SK-N-SH treated with all-trans-retinoic acid at 6 μM for 48 hours (cell line): ENCODE results near the gene BLOC1S1.

ENCODE experiments used
- ATAC-seq: fragments of 200-7000 bp; cut with Tn5 transposase; 3 replicates; pipeline ENCODE4 v1.9.1; 2020; ENCODE audit warnings: mild to moderate bottlenecking, moderate library complexity
- ARNTL ChIP-seq: fragments of 450-650 bp; formaldehyde crosslinking; IDR thresholded peaks from 2 replicates; pipeline ENCODE4 v1.5.0; 2020; ENCODE audit warnings: low read depth, mild to moderate bottlenecking, moderate library complexity, borderline replicate concordance
- BACH2 ChIP-seq: fragments of 250-450 bp; sonication (Bioruptor Pico); IDR thresholded peaks from 2 replicates; pipeline ENCODE4 v1.9.0; 2021; ENCODE audit warnings: mild to moderate bottlenecking, borderline replicate concordance
- CSDC2 ChIP-seq: fragments of 250-450 bp; sonication (Bioruptor Pico); IDR thresholded peaks from 2 replicates; pipeline ENCODE4 v1.5.0; 2020; ENCODE audit warnings: mild to moderate bottlenecking, moderate library complexity
- ESRRG ChIP-seq: fragments of 250-450 bp; sonication (Bioruptor Pico); IDR thresholded peaks from 2 replicates; pipeline ENCODE4 v1.6.1; 2021; ENCODE audit warnings: mild to moderate bottlenecking
- GLIS3 ChIP-seq: fragments of 250-450 bp; sonication (Bioruptor Pico); IDR thresholded peaks from 2 replicates; pipeline ENCODE4 v1.5.0; 2020; ENCODE audit warnings: mild to moderate bottlenecking, moderate library complexity
- ISL1 ChIP-seq: fragments of 250-450 bp; sonication (Bioruptor Pico); IDR thresholded peaks from 2 replicates; pipeline ENCODE4 v2.1.2; 2022; ENCODE audit warnings: mild to moderate bottlenecking, moderate library complexity
- OSR1 ChIP-seq: fragments of 250-450 bp; sonication (Bioruptor Pico); IDR thresholded peaks from 2 replicates; pipeline ENCODE4 v1.8.0; 2022; ENCODE audit warnings: moderate library complexity, mild to moderate bottlenecking, inconsistent platforms
- PATZ1 ChIP-seq: fragments of 250-450 bp; sonication (Bioruptor Pico); IDR thresholded peaks from 2 replicates; pipeline ENCODE4 v1.8.0; 2020; ENCODE audit warnings: mild to moderate bottlenecking, moderate library complexity, borderline replicate concordance
- POU6F1 ChIP-seq: fragments of 250-450 bp; sonication (Bioruptor Pico); IDR thresholded peaks from 2 replicates; pipeline ENCODE4 v1.8.0; 2021; ENCODE audit warnings: low read depth, mild to moderate bottlenecking, moderate library complexity, borderline replicate concordance
- PPARA ChIP-seq: fragments of 250-450 bp; sonication (Bioruptor Pico); IDR thresholded peaks from 2 replicates; pipeline ENCODE4 v1.5.0; 2020; ENCODE audit warnings: mild to moderate bottlenecking, borderline replicate concordance
- RARB ChIP-seq: fragments of 250-450 bp; sonication (Bioruptor Pico); IDR thresholded peaks from 2 replicates; pipeline ENCODE4 v1.8.0; 2021; ENCODE audit warnings: mild to moderate bottlenecking, moderate library complexity
- SNAI2 ChIP-seq: fragments of 250-450 bp; sonication (Bioruptor Pico); IDR thresholded peaks from 2 replicates; pipeline ENCODE4 v1.5.0; 2020; ENCODE audit warnings: mild to moderate bottlenecking, moderate library complexity
- TCF4 ChIP-seq: fragments of 250-450 bp; sonication (Bioruptor Pico); IDR thresholded peaks from 2 replicates; pipeline ENCODE4 v1.8.0; 2021; ENCODE audit warnings: mild to moderate bottlenecking, moderate library complexity, borderline replicate concordance
- TOX ChIP-seq: fragments of 250-450 bp; sonication (Bioruptor Pico); IDR thresholded peaks from 2 replicates; pipeline ENCODE4 v1.8.0; 2021; ENCODE audit warnings: mild to moderate bottlenecking, moderate library complexity, borderline replicate concordance
- ZFP3 ChIP-seq: fragments of 250-450 bp; sonication (Bioruptor Pico); IDR thresholded peaks from 2 replicates; pipeline ENCODE4 v1.5.0; 2020; ENCODE audit warnings: mild to moderate bottlenecking, moderate library complexity
- ZFP30 ChIP-seq: fragments of 450-650 bp; formaldehyde crosslinking; IDR thresholded peaks from 2 replicates; pipeline ENCODE4 v1.5.0; 2022; ENCODE audit warnings: mild to moderate bottlenecking, moderate library complexity
- ZNF565 ChIP-seq: fragments of 450-650 bp; formaldehyde crosslinking; conservative IDR thresholded peaks from 2 replicates; pipeline ENCODE4 v1.5.0; 2020; ENCODE audit warnings: low read depth, mild to moderate bottlenecking, moderate library complexity
- ZNF70 ChIP-seq: fragments of 450-650 bp; formaldehyde crosslinking; IDR thresholded peaks from 2 replicates; pipeline ENCODE4 v1.5.0; 2020; ENCODE audit warnings: mild to moderate bottlenecking, moderate library complexity
- ZNF8 ChIP-seq: fragments of 450-650 bp; formaldehyde crosslinking; IDR thresholded peaks from 2 replicates; pipeline ENCODE4 v1.5.0; 2020; ENCODE audit warnings: mild to moderate bottlenecking, moderate library complexity
- TF ChIP-seq, protein P1 (sequence below): fragments of 250-450 bp; sonication (Bioruptor Pico); IDR thresholded peaks from 2 replicates; pipeline ENCODE4 v1.5.0; 2020; ENCODE audit warnings: mild to moderate bottlenecking, moderate library complexity
- TF ChIP-seq, protein P2 (sequence below): fragments of 250-450 bp; sonication (Bioruptor Pico); IDR thresholded peaks from 2 replicates; pipeline ENCODE4 v1.5.1; 2020; ENCODE audit warnings: low read depth, mild to moderate bottlenecking, moderate library complexity

BLOC1S1 gene

DNA sequence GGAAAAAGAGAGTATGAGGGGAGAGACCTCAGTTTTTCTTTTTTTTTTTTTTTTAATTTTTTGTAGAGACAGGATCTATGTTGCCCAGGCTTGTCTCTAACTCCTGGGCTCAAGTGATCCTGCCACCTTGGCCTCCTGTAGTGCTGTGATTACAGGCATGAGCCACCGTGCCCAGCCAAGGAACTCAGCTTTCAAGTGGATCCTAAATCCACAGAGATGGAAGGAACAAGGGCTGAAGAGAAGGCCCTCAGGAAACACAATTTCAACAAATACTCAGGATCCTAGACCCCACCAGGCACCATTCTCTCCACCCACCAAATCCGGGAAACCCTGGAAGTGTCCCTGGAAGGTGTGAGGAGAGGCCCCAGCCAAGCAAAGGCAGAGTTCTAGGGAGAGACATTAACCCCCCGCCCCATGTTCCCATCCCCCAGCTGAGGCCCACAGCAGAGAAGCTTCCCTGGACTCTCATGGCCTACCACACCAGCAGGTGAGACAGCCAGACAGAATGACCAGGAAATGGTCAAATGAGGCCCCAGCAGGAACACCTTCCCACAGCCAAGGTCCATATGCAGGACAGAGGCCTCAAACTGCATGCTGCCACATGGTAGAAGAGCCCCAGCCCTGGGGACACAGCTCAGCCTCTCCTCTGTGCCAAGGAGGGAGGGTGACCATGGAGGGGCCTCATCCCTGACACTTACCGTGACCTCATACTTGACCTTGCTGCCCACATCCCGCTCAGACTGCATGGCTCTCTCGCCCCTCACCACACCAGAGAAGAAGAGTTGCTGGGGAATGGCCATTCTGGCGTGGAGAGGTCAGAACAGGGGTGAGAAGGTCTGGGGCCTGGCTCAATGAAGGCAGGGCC, 22.3 kb upstream of the BLOC1S1 start:
- no peak for TF ChIP-seq ZNF565
- no peak for TF ChIP-seq ZNF8 (CRISPR knock-in tag)
- no peak for TF ChIP-seq ZFP30 (CRISPR knock-in tag)
- no peak for TF ChIP-seq CSDC2 (CRISPR knock-in tag)
- TF ChIP-seq ZFP3 (CRISPR knock-in tag): no peak
- no peak for TF ChIP-seq POU6F1 (CRISPR knock-in tag)
- no peak for TF ChIP-seq PATZ1 (CRISPR knock-in tag)
- TF ChIP-seq BACH2 (CRISPR knock-in tag): no peak
- TF ChIP-seq PPARA (CRISPR knock-in tag): no peak
- TF ChIP-seq OSR1: no peak
- TF ChIP-seq, protein P1, sequence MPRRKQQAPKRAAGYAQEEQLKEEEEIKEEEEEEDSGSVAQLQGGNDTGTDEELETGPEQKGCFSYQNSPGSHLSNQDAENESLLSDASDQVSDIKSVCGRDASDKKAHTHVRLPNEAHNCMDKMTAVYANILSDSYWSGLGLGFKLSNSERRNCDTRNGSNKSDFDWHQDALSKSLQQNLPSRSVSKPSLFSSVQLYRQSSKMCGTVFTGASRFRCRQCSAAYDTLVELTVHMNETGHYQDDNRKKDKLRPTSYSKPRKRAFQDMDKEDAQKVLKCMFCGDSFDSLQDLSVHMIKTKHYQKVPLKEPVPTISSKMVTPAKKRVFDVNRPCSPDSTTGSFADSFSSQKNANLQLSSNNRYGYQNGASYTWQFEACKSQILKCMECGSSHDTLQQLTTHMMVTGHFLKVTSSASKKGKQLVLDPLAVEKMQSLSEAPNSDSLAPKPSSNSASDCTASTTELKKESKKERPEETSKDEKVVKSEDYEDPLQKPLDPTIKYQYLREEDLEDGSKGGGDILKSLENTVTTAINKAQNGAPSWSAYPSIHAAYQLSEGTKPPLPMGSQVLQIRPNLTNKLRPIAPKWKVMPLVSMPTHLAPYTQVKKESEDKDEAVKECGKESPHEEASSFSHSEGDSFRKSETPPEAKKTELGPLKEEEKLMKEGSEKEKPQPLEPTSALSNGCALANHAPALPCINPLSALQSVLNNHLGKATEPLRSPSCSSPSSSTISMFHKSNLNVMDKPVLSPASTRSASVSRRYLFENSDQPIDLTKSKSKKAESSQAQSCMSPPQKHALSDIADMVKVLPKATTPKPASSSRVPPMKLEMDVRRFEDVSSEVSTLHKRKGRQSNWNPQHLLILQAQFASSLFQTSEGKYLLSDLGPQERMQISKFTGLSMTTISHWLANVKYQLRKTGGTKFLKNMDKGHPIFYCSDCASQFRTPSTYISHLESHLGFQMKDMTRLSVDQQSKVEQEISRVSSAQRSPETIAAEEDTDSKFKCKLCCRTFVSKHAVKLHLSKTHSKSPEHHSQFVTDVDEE (CRISPR knock-in tag): no peak
- no peak for TF ChIP-seq GLIS3
- no peak for TF ChIP-seq ARNTL (CRISPR knock-in tag)
- no peak for TF ChIP-seq TOX (CRISPR knock-in tag)
- no peak for TF ChIP-seq ISL1 (CRISPR knock-in tag)
- TF ChIP-seq SNAI2 (CRISPR knock-in tag): no peak
- TF ChIP-seq, protein P2, sequence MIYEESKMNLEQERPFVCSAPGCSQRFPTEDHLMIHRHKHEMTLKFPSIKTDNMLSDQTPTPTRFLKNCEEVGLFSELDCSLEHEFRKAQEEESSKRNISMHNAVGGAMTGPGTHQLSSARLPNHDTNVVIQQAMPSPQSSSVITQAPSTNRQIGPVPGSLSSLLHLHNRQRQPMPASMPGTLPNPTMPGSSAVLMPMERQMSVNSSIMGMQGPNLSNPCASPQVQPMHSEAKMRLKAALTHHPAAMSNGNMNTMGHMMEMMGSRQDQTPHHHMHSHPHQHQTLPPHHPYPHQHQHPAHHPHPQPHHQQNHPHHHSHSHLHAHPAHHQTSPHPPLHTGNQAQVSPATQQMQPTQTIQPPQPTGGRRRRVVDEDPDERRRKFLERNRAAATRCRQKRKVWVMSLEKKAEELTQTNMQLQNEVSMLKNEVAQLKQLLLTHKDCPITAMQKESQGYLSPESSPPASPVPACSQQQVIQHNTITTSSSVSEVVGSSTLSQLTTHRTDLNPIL (CRISPR knock-in tag): no peak
- TF ChIP-seq ESRRG: no peak
- no peak for TF ChIP-seq RARB (CRISPR knock-in tag)
- TF ChIP-seq ZNF70 (CRISPR knock-in tag): no peak
- no peak for ATAC-seq

- ATAC-seq: no peak
- TF ChIP-seq SNAI2 (CRISPR knock-in tag) (no peak), TCF4 (CRISPR knock-in tag) (no peak), PATZ1 (CRISPR knock-in tag) (no peak), ZFP3 (CRISPR knock-in tag) (no peak), TOX (CRISPR knock-in tag) (no peak), ARNTL (CRISPR knock-in tag) (no peak), ISL1 (CRISPR knock-in tag) (no peak), GLIS3 (no peak), BACH2 (CRISPR knock-in tag) (no peak), OSR1 (no peak), ZFP30 (CRISPR knock-in tag) (no peak), ESRRG (no peak), POU6F1 (CRISPR knock-in tag) (no peak), ZNF70 (CRISPR knock-in tag) (no peak)
- TF ChIP-seq, protein P2 (CRISPR knock-in tag): no peak
- TF ChIP-seq, protein P1 (CRISPR knock-in tag): no peak
Observed at GRCh38 chr12:55694188-55694515, 21.7 kb upstream of the BLOC1S1 start.
